Measurements from ENCODE around the gene CCDC102A.
"Not testable (repeated sequence)": the region's sequence is repeated elsewhere in the genome, so short reads cannot be mapped to it uniquely, and the experiment has no call there.

The CCDC102A gene

GRCh38 chr16:57564571-57565270, 28.4 kb upstream of the CCDC102A start:
- DNase-seq: peak; percentile 59

- DNase-seq: no peak
Observed at GRCh38 chr16:57563761-57564160, 27.4 kb upstream of the CCDC102A start.

GRCh38 chr16:57563487-57563750, 27.0 kb upstream of the CCDC102A start:
- DNase-seq: no peak

GRCh38 chr16:57562669-57563486, 26.5 kb upstream of the CCDC102A start:
- no peak for DNase-seq

- no peak for DNase-seq
Observed at GRCh38 chr16:57562066-57562465, 25.7 kb upstream of the CCDC102A start.

- DNase-seq: no peak
Observed at GRCh38 chr16:57559072-57559790, 22.9 kb upstream of the CCDC102A start.

GRCh38 chr16:57556941-57557541, 20.7 kb upstream of the CCDC102A start:
- no peak for DNase-seq

GRCh38 chr16:57555831-57556230, 19.5 kb upstream of the CCDC102A start:
- no peak for DNase-seq

- DNase-seq: no peak
Observed at GRCh38 chr16:57551057-57551456, 14.7 kb upstream of the CCDC102A start.

- DNase-seq: no peak
Observed at GRCh38 chr16:57549730-57550129, 13.4 kb upstream of the CCDC102A start.

GRCh38 chr16:57548408-57548807, 12.0 kb upstream of the CCDC102A start:
- DNase-seq: no peak

- not testable (repeated sequence) for DNase-seq
Observed at GRCh38 chr16:57547524-57547923, 11.2 kb upstream of the CCDC102A start.

GRCh38 chr16:57544124-57544653, 7.8 kb upstream of the CCDC102A start:
- DNase-seq: no peak

GRCh38 chr16:57541754-57542435, 5.5 kb upstream of the CCDC102A start:
- DNase-seq: no peak

GRCh38 chr16:57540906-57541753, 4.8 kb upstream of the CCDC102A start:
- no peak for DNase-seq

GRCh38 chr16:57540387-57540786, 4.0 kb upstream of the CCDC102A start:
- no peak for DNase-seq

GRCh38 chr16:57539072-57539796, 2.9 kb upstream of the CCDC102A start:
- no peak for DNase-seq

- no peak for DNase-seq
Observed at GRCh38 chr16:57538235-57538721, 1.9 kb upstream of the CCDC102A start.

GRCh38 chr16:57537581-57538234, 1.3 kb upstream of the CCDC102A start:
- DNase-seq: no peak

- no peak for DNase-seq
Observed at GRCh38 chr16:57537194-57537505, 779 bp upstream of the CCDC102A start.

Data from fibroblast of skin of right biceps (primary cell).